ENCODE results near the gene DCUN1D2. TPM values are rescaled to one million over a fixed set of nuclear protein-coding genes. Genes with fewer than 3 reads are reported as not detected.

Gene DCUN1D2
- total and polyA plus RNA-seq, 10 of the 15 experiments (the other 5 are each of a cell fraction or from before 2014, with no cell fraction given) = 2.5 to 23.6 (median 9.3) TPM

- Histone ChIP-seq H3K9me3 (replicated peaks; ENCODE audit: control insufficient read depth, insufficient read depth, low read length) (no peaks in the 10 kb centered on the region; the same call in 2 of the 3 replicates), H2AFZ (ENCODE audit: control insufficient read depth, low read depth, low read length) (no peak overlapping the region), H3K27me3 (replicated peaks in 1 of 2; ENCODE audit: control insufficient read depth in 2 of 2, insufficient read depth in 2 of 2, low read length in 1 of 2) (no peaks in the 10 kb centered on the region), H3K4me2 (ENCODE audit: control insufficient read depth, insufficient read depth) (no peak overlapping the region), H3K9ac (ENCODE audit: control insufficient read depth, insufficient read depth, low read length) (no peak overlapping the region), H3K4me3 (no peak overlapping the region), H4K20me1 (ENCODE audit: control insufficient read depth, insufficient read depth) (no peaks in the 10 kb centered on the region), H3K36me3 (ENCODE audit: control insufficient read depth in 2 of 2, insufficient read depth in 2 of 2, low read length in 1 of 2) (peaks cover 4 to 8% of the 10 kb centered on the region in 2 experiments; a peak in 3 of 4 replicates), H3K4me1 (ENCODE audit: control insufficient read depth, insufficient read depth, low read length) (no peaks in the 10 kb centered on the region), H3K79me2 (ENCODE audit: control insufficient read depth, insufficient read depth, low read length) (no peaks in the 10 kb centered on the region), H3K27ac (ENCODE audit: control insufficient read depth, insufficient read depth) (no peak overlapping the region)
- 95% methylated on average over 24 of the region's 24 CpGs for WGBS (ENCODE audit: insufficient coverage, insufficient replicate concordance, low lambda C conversion rate, missing lambda C conversion rate)
- ChIA-PET RAD21 (ENCODE audit: unreplicated experiment) (no interaction called here), POLR2A (no interaction called here), CTCF (interaction anchor here (1.6 to 1.8 kb wide), 4 partner anchors 15 to 509 kb away, joined by 3 to 9 read pairs (median 4); no protein-coding TSS in a partner anchor), SMC1A (ENCODE audit: uncharacterized antibody, unreplicated experiment) (interaction anchor here (1.3 to 1.9 kb wide), 2 partner anchors 11 to 41 kb away, joined by 4 read pairs; no protein-coding TSS in a partner anchor)
- no TSS peak for BruUV-seq (replicated peaks)
- ATAC-seq (no peak), DNase-seq (ENCODE audit: low read depth, low spot score) (no peak), FAIRE-seq (no peak)
- TF ChIP-seq BCLAF1 (IDR thresholded peaks at IDR 0.05) (no peak), BHLHE40 (IDR thresholded peaks at IDR 0.05; ENCODE audit: borderline replicate concordance in 1 of 2, low read depth in 2 of 2, low read length in 1 of 2) (no peak), HDAC2 (IDR thresholded peaks at IDR 0.05) (no peak), ZNF687 (IDR thresholded peaks at IDR 0.05) (no peak), POU2F2 (IDR thresholded peaks at IDR 0.05; ENCODE audit: borderline replicate concordance, low read depth, low read length) (no peak), NFIC (IDR thresholded peaks at IDR 0.05; ENCODE audit: low read depth, low read length) (no peak), ESRRA (IDR thresholded peaks at IDR 0.05; ENCODE audit: low read length) (no peak), ASH2L (IDR thresholded peaks at IDR 0.05; ENCODE audit: borderline replicate concordance, low read depth) (no peak), MTA3 (IDR thresholded peaks at IDR 0.05; ENCODE audit: borderline replicate concordance, low read length) (no peak), CHD1 (IDR thresholded peaks at IDR 0.05; ENCODE audit: low read depth, low read length) (no peak), ZNF217 (IDR thresholded peaks at IDR 0.05) (no peak), CREM (IDR thresholded peaks at IDR 0.05; ENCODE audit: low read depth) (no peak), IKZF1 (conservative IDR thresholded peaks at IDR 0.05) (no peak), ZNF274 (IDR thresholded peaks at IDR 0.05; ENCODE audit: insufficient read depth, insufficient read length) (no peak), NBN (IDR thresholded peaks at IDR 0.05) (no peak), MEF2B (IDR thresholded peaks at IDR 0.05; ENCODE audit: partially characterized antibody, poor library complexity, severe bottlenecking) (no peak)
- in situ Hi-C loops (cut with MboI) (no loop called here), intact Hi-C loops (cut with micrococcal nuclease; ENCODE audit: unreplicated experiment) (loop anchor here (5.0 kb wide), 1 partner anchor 510 kb away; no protein-coding TSS in a partner anchor)
Observed at GRCh38 chr13:113451951-113452421, 38.5 kb downstream of the DCUN1D2 start.
